HG03565 (cell line): ENCODE results near the gene TCOF1.
"Not testable (repeated sequence)": the region's sequence is repeated elsewhere in the genome, so short reads cannot be mapped to it uniquely, and the experiment has no call there.

Experiments used
- ATAC-seq: cut with Tn5 transposase; IDR thresholded peaks from one replicate; pipeline ENCODE4 v1.9.1; 2021; ENCODE audit warnings: mild to moderate bottlenecking, moderate library complexity; ENCODE audit not compliant: unreplicated experiment

TCOF1 gene

DNA sequence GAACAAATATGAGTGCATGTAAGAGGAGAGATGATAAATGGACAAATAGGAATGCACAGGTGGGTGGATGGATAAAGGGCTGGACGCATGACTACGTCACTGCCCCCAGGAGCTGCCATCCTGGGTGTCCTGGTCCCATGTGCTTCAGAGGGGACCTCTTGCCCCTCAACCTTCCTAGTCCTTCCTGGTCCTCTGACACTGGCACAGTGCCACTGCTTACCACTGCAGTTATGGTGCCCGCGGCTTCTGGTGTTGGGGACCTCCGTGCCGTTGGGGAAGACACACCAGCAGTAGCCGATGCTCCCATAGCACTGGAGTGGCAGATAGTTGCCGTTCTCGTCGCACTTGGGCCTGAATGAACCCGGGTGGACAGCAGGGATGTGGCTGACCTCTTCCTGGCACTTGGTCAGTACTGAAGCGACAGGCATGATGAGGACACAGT, 45.4 kb downstream of the TCOF1 start:
- no peak for ATAC-seq

DNA sequence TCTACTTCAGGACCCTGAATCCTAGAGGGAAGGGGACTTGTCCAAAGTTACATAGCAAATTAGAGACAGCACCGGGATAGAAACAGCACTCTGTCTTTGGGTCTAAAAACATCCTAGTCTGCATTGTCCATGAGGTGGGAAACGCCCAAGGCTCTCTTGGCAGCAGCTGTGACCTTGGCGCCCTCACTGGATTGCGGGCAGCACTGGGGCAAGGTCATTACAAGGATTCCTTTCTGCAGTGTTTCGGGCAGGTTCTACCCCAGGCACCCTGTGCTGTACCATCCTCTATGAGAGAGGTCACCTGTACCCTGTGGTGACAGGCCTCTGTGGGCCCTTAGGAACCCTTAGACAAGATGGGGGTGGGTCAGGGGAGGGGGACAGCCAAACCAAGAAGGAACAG, 46.6 kb downstream of the TCOF1 start:
- ATAC-seq: no peak

DNA sequence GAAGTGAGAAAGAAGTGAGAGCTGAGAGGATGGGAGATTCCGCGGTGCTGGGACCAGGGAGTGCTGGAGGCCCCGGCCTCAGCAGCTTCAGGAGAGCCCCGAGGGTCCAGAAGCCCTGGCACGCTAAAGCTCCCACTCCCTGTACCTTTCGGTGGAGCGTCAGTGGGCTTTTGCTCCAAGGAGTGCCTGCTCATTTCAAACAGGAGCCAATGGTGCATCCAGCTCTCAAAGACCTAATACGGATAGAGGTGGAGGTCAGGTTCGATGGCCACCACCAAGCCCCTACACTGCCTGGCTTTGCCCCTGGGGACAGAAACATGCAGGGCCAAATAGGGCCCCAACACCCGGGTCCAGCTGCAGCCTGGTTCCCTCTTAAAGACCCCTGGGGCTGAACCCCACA, 47.0 kb downstream of the TCOF1 start:
- no peak for ATAC-seq

DNA sequence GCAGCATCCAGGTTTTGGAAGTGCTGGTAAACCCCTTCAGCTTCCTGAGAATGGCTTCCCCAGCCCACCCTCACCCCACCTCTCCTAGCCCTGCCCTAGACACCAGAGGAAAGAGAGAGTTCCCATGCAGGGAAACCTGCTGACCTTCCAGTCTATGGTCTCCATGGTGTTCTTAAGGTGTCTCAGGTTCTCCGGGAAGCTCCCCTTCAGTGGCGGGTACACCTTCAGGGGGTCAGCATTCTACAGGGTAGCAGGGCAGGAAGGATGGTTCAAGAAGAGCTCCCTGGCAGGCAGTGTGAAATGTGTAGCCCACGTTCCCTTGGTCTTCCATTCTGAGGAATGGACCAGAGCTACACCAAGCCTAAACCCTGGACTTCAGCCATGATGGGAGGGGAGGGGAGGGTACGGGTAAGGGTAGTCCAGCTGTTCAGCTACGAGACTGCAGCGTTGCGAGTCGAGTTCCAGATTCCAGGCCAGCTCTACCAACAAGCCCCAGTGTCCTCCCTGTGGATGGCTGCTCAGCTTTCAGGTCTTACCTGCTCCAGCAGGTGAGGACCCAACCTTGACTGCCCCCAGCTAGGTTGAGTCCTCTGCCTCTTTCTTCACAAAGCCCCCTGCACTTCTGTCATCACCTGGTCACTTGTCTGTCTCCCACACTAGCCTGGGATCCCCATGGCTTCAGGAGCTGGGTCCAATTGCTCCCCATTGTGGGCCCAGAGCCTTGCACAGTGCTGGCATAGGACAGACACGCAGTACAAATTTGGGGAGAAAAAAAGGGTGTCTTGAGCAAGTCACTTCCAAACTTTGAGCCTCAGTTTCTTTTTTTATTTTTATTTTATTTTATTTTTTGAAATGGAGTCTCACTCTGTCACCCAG, 47.7 kb downstream of the TCOF1 start:
- no peak for ATAC-seq

DNA sequence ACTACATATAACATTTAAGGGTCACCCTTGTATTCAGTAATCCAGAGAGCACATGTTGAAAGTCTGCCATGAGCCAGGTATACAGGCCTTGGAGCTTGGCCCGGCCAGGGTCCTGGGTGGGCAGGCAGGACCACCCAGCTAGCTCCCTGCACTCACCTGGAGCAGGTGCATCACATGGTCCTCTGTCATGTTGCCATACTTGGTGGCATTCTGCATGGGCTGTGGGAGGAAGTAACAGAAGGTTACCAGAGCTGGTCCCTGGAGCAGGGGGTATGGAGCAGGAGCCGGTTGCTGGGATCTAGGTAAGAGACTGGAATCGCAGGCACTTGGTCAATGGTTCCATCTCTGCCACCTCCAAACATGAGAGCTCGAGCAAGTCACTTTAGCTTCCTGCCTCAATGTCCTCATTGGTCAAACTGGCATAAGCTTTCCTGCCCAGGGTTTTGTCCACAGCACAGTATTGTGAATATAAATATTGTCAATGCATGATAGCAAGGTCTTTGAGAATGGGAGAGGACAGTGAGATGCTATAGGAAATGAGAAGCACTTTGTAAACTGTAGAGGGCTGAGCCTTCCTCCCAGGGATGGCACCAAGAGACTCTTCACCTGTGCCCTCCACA, 48.7 kb downstream of the TCOF1 start:
- ATAC-seq: no peak

DNA sequence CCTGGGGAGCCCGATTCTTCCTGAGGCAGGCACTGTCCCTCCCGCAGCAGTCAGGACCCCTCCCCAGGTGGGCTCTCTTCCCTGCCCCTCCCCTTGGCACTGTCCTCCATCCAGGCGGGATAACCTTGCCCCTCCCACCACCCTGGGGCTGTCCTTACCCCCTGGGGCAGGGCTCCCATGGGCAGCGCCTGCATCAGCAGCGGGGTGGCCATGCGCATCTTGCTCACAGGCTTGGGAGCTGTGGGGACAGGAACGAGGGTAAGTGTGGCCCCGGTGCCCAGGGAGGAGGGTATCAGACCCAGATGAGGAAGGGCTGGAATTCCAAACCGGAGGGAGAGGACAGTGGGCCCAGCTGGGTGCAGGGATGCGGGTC, 49.2 kb downstream of the TCOF1 start:
- no peak for ATAC-seq

DNA sequence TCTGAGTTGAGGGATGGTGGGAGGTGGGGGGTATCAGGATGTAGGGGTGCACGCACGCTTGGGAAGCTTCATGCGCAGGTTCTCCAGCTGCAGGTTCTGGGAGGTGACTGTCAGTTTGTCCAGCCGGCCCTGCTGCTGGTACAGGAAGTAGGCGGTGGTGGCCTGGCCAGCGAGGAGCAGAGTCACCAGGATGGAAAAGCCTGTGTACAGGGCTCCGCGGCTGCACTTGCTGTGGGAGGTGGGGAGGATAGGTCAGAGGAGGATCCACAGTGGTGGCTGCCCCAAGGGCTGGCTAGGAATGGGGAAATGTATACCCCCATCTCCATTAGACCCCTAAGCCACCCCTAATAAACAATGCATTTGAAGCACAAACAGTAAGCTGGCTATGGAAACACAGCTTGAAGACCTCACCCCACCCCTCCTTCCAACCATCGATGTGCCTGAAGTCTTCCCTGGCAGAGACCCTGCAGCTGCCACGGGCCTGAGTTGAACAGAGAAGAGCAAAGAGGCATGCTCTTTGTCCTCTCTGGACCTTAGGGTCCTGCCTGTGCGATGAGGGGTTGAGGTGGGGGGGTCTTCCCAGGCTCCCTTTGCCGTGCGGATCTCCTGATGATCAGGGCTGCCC, 49.7 kb downstream of the TCOF1 start:
- no peak for ATAC-seq

DNA sequence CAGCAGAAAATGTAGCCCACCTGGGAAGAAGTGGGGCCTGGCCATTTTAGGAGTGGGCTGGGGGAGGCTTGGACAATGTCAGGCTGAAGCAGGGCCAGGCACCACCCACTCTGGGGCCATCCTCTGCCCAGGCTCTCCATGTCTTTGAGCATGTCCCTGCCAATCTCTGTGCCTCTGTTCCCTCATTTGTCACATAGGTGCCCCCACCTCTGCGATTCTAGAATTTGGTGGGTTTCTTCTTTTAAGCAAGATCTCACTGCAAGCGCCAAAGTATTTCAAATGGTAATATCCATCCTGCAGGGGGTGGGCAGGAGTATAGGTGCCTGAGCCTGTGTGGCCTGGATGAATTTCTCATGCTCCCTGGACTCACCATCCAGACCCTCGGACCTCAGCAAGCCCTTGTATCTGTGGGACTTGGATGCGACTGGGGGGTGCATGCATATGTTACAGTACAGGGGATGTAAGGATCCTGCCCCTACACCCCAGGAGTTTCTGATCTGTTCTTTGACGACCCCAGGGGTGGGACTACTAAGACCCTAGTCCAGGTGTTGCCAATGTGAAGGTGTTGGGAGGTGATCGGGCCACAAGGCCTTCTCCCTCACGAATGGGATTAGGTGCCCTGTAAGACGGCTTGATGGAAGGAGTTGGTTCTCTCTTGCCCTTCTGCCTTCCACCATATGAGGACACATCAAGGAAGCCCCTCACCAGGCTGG, 50.9 kb downstream of the TCOF1 start:
- no peak for ATAC-seq

DNA sequence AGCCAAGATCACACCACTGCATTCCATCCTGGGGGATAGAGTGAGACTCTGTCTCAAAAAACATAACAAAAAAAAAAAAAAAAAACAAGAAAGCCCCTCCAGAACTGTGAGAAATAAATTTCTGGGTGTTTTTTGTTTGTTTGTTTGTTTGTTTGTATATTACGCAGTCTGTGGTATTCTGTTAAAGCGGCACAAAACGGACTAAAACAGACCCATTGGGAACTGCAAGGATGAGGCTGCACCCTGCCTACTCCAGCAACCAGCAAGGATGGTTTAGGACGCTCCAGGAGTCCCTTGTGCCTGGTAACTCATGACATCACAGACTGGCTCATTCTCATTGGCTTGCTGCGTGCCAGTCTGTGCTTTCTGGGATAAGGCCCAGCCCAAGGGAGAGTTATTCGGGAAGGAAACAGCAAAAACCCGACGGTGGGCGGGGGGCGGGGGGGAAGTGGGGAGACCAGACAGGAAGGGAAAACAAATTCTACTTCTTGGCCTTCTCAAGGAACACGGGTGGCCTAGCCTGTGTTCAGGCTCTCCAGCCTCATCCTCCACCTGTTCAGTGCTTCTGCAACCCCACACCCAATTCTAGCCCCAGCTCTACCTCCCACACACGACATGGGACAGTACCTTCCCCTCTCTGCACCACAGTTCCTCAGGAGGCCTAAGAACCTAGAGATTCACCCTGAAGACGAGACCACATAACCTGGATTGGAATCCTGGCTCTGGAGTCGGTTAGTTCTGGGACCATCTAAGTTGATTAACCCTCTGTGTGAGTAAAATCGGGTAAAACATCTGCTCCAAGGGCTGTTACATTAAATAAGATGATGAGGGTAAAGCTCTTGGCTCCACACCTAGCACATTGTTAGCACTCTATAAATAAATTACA, 52.4 kb downstream of the TCOF1 start:
- peak; percentile 27 for ATAC-seq

DNA sequence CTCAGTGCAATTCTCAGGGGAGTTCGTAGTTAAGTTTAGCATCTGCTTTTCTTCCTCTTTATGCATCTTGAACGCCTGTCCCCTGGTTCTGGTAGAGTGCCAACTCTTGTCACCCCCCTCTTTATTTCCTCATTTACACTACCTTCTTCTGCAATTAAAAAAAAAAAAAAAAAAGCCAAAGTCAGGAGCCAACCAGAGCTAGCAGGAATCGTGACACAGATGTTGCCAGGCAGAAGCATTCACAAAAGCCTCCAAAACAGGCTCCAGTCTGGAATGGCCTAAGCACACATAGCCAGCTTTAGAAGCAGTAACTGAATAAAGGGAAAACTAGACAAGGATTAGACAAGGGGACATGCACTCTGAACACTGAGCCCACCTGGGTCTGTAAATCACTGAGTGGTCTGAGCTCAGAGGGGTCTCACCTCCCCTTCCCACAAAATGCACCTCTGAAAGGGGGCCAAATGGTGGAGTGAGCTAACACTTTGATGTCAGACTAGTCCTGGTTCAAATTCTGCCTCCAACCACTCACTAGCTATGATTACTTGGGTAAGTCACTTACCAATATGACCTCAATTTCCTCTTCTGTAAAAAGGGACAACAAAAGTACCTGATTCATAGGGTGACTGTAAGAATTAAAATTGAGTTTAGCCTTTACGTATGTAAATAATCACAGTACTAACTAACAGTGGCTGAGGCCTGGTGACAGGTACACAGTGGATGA, 53.2 kb downstream of the TCOF1 start:
- no peak for ATAC-seq

DNA sequence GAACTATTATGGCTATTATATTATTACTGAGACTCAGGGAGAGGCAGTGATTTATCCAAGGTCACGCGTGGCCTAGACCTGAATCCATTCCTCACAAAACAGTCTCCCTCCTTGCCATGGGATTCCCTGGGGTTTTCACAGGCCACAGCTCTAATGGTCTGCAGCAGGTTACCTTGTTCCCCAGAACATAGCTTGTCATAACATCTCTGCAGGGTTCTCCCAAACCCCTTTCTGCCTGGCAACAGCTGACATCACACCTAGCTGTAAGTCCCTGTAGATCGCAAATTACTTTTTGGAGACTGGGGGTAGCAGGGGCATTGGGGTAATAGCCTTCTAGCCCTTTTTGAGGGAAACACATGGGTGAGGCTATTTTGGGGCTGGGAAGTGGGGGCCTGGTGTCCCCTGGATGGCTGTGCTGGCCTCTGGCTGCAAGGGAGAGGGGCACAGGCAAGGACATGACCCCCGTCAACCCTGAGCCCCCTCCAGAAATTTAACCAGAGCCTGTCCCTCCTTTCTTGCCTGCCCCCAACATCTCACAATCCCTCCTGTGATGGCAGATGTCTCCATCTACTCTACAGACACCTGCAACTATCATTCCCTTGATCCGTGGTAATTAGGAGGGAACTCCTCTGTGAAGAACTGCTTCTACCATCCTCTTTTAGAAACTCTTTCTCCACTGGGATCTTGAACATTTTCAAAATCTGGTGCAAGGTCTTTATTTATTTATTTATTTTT, 53.9 kb downstream of the TCOF1 start:
- ATAC-seq: no peak

DNA sequence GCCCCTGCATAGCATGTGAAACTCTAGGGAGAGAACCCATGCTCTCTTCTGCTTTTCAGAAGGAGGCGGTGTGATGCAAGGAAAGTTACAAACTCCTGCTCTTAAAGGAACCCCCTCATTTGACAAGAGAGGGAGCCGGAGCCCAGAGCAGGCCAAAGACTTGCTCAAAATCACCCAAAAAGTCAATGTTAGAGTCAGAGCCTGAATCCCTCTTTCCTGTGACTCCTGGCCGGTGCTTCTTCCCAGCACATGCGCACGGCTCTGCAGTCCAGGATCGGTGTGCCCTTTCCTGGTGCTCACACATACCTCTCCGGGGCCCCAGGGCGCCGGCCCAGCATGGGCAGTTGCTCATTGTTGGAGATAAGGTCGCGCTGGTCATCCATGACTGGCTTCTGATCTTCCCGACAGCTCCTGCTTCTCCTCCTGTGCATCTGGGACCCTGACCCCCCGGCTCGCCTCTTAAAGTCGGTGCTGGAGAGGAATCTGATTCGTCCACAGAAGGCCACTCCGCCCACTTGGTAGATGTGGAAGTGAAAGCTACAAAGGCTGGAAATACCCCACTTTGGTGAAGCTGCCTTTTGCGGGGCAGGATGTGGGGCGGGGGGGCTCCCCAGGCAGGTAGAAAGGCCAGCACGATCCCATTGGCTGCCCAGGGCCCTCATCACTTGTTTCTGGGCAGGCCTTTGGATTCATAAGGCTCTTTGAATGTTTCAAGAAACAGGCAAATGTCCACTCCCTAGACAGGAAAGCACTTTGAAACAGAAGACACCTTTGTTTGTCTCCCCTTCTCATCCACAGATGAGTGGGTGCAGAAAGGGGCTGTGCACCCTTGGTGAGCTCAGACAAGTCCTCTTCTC, 55.0 kb downstream of the TCOF1 start, which contains the start of gene CD74:
CD74 (minus strand) TSS at position 592 of the 857 bp plus-strand sequence; CDS start at position 431, 161 bp downstream.
- peak; percentile 59 for ATAC-seq

DNA sequence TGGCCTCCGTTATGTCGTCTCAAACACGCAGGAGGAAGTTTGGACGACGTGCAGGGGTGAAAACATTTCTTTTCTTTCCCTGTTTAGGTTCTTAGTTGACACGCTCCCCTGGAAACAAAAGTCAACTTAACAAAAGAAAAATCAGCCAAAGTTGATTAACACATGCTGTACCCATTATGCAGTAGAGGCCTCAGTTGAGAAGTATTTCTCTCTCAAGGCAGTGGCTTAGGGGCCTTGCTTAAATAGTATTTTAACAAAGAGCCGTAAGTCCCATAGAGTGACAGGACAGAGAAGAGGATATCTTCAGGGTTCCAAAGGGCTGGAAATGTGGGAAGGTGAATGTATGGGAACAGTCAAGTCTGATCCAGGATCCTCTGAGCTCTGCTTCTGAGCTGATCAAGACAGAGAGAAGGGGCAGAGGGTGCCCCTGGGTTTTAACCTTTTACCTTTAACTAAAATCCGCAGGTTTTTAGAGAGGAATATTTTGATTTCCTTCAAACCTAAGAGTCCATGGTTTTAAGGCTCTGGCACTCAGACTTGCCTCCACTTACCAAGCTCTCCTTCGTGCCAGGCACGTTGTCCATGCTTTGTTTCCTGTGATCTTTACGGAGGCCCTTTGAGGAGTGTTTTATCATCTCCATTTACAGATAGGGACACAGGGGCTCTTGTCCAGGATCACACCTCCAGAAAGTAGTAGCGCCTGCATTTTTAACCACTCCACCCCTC, 55.8 kb downstream of the TCOF1 start:
- ATAC-seq: no peak

DNA sequence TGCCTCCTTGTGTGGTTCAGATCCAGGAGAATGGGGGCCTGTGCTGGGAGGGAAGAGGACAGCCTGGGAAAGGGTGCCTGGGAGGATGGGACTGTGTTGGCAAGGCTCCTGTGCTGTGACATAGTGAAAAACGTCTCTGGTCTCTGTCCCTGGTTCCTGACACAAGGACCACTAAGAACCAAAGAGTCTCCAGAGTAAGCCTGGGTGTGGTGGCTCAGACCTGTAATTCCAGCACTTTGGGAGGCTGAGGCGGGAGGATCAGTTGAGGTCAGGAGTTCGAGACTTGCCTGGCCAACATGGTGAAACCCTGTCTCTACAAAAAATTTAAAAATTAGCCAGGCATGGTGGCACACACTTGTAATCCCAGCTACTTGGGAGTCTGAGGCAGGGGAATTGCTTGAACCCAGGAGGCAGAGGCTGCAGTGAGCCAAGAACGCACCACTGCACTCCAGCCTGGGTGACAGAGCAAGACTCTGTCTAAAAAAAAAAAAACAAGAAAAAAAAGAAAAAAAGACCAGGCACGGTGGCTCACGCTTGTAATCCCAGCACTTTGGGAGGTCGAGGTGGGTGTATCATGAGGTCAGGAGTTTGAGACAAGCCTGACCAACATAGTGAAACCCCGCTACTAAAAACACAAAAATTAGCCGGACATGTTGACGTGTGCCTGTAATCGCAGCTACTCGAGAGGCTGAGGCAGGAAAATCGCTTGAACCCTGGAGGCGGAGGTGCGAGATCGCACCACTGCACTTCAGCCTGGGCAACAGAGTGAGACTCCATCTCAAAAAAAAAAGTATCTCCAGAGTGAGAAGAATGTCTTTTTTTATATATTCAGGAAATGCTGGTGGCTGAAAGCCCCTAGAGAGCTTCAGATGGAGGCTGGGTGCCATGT, 56.6 kb downstream of the TCOF1 start:
- not testable (repeated sequence) for ATAC-seq

DNA sequence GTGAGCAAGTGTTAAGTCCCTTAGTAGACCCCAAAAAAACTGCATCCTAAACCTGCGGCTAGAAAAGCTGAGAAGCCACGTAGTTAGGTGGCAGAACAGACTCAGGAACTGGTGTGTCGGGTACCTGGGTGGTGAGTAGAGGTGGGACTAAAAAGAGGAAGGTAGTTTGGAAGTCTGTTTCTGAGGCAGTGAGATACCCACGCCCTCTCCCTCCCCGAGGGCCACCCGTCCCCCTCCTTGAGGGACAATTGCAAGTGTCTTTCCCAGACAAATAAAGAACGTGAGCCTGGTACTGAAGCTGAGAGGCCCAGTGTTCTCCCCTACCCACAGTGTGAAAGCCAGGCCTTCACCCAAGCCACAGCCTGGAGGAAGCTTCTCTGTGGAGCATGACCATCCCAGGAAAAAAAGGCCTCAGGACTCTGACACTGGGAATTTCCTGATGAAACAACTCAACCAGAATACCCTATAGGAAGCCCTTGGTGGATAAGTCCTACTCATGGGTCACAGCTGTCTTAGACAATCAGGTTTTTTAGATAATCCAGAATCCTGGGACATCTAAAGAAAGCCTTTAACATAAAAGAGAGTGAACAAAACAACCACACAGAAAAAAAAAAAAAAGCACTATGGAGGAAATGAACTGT, 62.3 kb downstream of the TCOF1 start:
- ATAC-seq: no peak

DNA sequence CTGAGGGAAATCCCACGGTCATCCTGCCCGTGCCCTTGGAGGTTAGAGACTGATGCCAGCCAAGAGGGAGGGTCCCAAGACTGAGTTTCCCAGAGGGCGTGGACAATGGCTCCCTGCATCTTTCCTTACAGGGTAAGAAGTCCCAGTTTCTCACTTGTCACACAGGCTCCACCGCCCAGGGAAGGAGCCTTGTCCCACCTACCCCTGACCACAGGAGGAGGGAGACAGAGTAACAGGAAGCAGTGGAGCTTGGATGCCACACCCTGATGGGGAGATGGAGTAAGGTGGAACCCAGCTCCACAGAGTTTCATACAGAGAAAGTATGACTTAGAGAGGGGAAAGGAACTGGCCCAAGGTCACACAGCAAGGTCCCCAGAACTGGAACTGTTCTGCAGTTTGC, 64.6 kb downstream of the TCOF1 start:
- no peak for ATAC-seq
